Measurements from ENCODE around the gene CEND1.

- TF ChIP-seq GATA3 (IDR thresholded peaks at IDR 0.05; ENCODE audit: low read depth, low read length): no peak
- TF ChIP-seq GATA2 (IDR thresholded peaks at IDR 0.05; ENCODE audit: low read depth, low read length): no peak
Observed at GRCh38 chr11:829847-830294, 40.0 kb upstream of the CEND1 start.

Measured in SH-SY5Y (cell line).